Fibroblast of lung (primary cell): ENCODE measurements around the gene CENPH.

Experiments
- EZH2 ChIP-seq: IDR thresholded peaks from 2 replicates; pipeline ENCODE4 v1.5.1; 2012; ENCODE audit warnings: low read length, control low read depth, mild to moderate bottlenecking; ENCODE audit errors: missing control alignments
- TF ChIP-seq, protein P1 (sequence below), 2 donors: IDR thresholded peaks in 1 of 2; conservative IDR thresholded peaks in 1 of 2; 1 replicate in 1 of 2; 2 replicates in 1 of 2; pipeline ENCODE4 v1.5.1; 2011 to 2012; ENCODE audit warnings: low read length in 2 of 2, control low read depth in 1 of 2, inconsistent platforms in 1 of 2, low read depth in 1 of 2, mild to moderate bottlenecking in 1 of 2

DNA sequence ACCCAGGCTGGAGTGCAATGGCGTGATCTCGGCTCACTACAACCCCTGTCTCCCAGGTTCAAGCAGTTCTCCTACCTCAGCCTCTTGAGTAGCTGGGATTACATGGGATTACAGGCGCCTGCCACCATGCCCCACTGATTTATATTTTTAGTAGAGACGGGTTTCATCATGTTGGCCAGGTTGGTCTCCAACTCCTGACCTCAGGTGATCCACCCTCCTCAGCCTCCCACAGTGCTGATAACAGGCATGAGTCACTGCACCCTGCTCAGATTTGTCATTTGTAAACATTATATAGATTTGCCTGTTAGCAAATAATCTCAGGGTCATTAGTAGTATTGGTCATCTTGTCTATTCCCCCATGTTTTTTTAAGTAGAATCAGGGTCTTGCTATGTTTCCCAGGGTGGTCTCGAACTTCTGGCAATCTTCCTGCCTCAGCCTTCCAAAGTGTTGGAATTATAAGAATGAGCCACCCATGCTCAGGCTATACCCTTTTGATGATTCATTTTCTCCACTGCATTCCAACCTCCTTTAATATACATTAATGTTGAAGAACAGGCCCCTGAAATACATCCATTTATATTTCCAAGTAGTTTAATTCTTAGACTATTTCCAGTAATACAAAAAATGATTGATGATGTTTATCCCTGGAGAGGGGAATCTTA lies 17.3 kb downstream of the CENPH start:
- TF ChIP-seq, protein P1, sequence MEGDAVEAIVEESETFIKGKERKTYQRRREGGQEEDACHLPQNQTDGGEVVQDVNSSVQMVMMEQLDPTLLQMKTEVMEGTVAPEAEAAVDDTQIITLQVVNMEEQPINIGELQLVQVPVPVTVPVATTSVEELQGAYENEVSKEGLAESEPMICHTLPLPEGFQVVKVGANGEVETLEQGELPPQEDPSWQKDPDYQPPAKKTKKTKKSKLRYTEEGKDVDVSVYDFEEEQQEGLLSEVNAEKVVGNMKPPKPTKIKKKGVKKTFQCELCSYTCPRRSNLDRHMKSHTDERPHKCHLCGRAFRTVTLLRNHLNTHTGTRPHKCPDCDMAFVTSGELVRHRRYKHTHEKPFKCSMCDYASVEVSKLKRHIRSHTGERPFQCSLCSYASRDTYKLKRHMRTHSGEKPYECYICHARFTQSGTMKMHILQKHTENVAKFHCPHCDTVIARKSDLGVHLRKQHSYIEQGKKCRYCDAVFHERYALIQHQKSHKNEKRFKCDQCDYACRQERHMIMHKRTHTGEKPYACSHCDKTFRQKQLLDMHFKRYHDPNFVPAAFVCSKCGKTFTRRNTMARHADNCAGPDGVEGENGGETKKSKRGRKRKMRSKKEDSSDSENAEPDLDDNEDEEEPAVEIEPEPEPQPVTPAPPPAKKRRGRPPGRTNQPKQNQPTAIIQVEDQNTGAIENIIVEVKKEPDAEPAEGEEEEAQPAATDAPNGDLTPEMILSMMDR (conservative IDR thresholded peaks at IDR 0.05 in 1 of 2, IDR thresholded peaks at IDR 0.05 in 1 of 2; ENCODE audit: low read depth in 1 of 2, low read length in 2 of 2) = no peak
- no peak for TF ChIP-seq EZH2
